Occipital lobe (tissue), 2 donors: ENCODE measurements around the gene ERP44. TPM values are rescaled to one million over a fixed set of nuclear protein-coding genes. Genes with fewer than 3 reads are reported as not detected.
A peak's percentile ranks its signal among the peaks of the same experiment; 100 is the strongest.
"Not testable (repeated sequence)": the region's sequence is repeated elsewhere in the genome, so short reads cannot be mapped to it uniquely, and the experiment has no call there.

Source experiments
- DNase-seq: peaks from one replicate; lab custom pipeline; 2025; lab: John Stamatoyannopoulos, UW
- total RNA-seq: library from RNA; depleted of rRNA; stranded (reverse); fragments of >200 nt; gene quantifications from one replicate; pipeline ENCODE4 v1.2.3, GENCODE V29; 2014

The ERP44 gene
- total RNA-seq, 1 donor from 2014 or later: 31.5 TPM

- DNase-seq: not testable (repeated sequence)
Measured at GRCh38 chr9:100069068-100069467, 29.7 kb downstream of the ERP44 start.

GRCh38 chr9:100067990-100068389, 30.8 kb downstream of the ERP44 start:
- not testable (repeated sequence) for DNase-seq

GRCh38 chr9:100066539-100066938, 32.3 kb downstream of the ERP44 start:
- no peak for DNase-seq

GRCh38 chr9:100064872-100065581, 33.8 kb downstream of the ERP44 start:
- no peak for DNase-seq

GRCh38 chr9:100063185-100063584, 35.6 kb downstream of the ERP44 start:
- DNase-seq: no peak

GRCh38 chr9:100062683-100063082, 36.1 kb downstream of the ERP44 start:
- not testable (repeated sequence) for DNase-seq

GRCh38 chr9:100058699-100059579, 39.9 kb downstream of the ERP44 start:
- no peak for DNase-seq

GRCh38 chr9:100057624-100058023, 41.2 kb downstream of the ERP44 start:
- DNase-seq: no peak

- DNase-seq: no peak
Measured at GRCh38 chr9:100056561-100056960, 42.2 kb downstream of the ERP44 start.

GRCh38 chr9:100052375-100052774, 46.4 kb downstream of the ERP44 start:
- no peak for DNase-seq

- DNase-seq: no peak
Measured at GRCh38 chr9:100049551-100049950, 49.2 kb downstream of the ERP44 start.

GRCh38 chr9:100038472-100038871, 60.3 kb downstream of the ERP44 start:
- no peak for DNase-seq

- no peak for DNase-seq
Measured at GRCh38 chr9:100033877-100034551, 64.8 kb downstream of the ERP44 start.

GRCh38 chr9:100030548-100030947, 68.3 kb downstream of the ERP44 start:
- no peak for DNase-seq

GRCh38 chr9:100029251-100029650, 69.5 kb downstream of the ERP44 start:
- DNase-seq: no peak

GRCh38 chr9:100028201-100028784, 70.5 kb downstream of the ERP44 start:
- peak; percentile 10 for DNase-seq

GRCh38 chr9:100027543-100027942, 71.3 kb downstream of the ERP44 start:
- no peak for DNase-seq

- DNase-seq: no peak
Measured at GRCh38 chr9:100021931-100022330, 76.9 kb downstream of the ERP44 start.

GRCh38 chr9:100020121-100020795, 78.5 kb downstream of the ERP44 start:
- no peak for DNase-seq

GRCh38 chr9:100019541-100019940, 79.3 kb downstream of the ERP44 start:
- DNase-seq: no peak

GRCh38 chr9:100014846-100015245, 84.0 kb downstream of the ERP44 start:
- no peak for DNase-seq
